GM19397 (cell line): ENCODE measurements around the gene MARF1.
"Not testable (repeated sequence)": the region's sequence is repeated elsewhere in the genome, so short reads cannot be mapped to it uniquely, and the experiment has no call there.

Experiments used
- ATAC-seq: cut with Tn5 transposase; IDR thresholded peaks from one replicate; pipeline ENCODE4 v1.9.1; 2021; ENCODE audit warnings: mild to moderate bottlenecking, moderate library complexity; ENCODE audit not compliant: unreplicated experiment

Gene MARF1

DNA sequence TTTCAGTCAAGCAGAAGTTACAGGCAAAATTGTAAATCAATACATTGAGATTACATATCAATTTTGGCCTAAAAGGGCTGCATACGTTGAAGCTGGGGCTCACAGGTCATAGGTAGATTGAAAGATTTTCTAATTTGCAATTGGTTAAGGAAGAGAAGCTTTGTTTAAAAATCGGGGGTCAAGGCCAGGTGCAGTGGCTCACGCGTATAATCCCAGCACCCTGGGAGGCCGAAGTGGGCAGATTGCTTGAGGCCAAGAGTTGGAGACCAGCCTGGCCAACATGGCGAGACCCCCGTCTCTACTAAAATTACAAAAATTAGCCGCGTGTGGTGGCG lies 68.4 kb downstream of the MARF1 start:
- ATAC-seq = no peak

- not testable (repeated sequence) for ATAC-seq
Measured at GRCh38 chr16:15573896-15574613, 68.9 kb downstream of the MARF1 start.

DNA sequence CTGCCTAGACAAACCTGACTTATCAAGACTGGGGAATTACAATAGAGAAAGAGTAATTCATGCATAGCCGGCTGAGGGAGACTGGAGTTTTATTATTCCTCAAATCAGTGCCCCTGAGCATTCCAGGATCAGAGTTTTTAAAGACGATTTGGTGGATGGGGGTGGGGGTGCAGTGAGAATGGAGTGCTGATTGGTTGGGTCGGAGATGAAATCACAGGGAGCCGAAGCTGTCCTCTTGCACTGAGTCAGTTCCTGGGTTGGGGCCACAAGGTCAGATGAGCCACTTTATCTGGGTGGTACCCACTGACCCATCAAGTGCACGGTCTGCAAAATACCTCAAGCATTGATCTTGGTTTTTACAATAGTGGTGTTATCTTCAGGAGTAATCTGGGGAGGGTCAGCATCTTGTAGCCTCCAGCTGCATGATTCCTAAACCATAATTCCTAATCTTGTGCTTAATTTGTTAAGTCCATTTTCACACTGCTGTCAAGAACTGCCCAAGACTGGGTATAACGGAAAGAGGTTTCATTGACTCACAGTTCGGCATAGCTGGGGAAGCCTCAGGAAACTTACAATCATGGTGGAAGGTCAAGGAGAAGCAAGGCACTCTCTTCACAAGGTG lies 69.6 kb downstream of the MARF1 start:
- no peak for ATAC-seq

DNA sequence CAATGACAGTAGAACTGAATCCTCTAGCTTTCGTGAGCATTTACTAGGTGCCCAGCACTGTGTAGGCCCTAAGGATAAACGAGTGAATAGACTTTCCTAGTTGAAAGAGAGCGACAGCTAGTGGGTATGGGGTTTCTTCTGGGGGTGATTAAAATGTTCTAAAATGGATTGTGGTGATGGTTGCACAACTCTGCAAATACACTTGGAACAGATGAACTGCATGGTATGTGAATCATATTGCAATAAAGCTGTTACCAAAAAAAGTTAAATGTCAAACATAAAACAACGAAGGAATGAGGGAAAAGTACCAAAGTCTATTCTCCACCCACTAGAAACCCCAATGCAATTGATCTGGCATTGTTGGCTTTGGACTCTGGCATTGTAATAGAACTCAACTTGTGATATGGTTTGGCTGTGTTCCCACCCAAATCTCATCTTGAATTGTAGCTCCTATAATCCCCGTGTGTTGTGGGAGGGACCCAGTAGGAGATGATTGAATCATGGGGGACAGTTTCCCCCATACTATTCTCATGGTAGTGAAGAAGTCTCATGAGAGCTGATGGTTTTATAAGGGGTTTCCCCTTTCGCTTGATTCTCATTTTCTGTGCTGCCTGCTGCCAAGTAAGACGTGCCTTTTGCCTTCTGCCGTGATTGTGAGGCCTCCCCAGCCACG lies 70.5 kb downstream of the MARF1 start:
- no peak for ATAC-seq

- no peak for ATAC-seq
Measured at GRCh38 chr16:15571557-15571956, 71.4 kb downstream of the MARF1 start.

DNA sequence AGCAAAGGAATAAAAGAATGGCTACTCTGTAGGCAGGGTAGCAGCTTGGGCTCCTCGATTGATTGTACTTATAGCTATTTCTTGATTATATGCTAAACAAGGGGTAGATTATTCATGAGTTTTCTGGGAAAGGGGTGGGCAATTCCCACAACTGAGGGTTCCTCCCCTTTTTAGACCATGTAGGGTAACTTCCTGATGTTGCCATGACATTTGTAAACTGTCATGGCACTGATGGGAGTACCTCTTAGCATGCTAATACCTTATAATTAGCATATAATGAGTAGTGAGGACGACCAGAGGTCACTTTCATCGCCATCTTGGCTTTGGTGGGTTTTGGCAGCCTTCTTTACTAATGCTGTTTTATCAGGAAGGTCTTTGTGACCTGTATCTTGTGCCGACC lies 72.3 kb downstream of the MARF1 start:
- ATAC-seq = not testable (repeated sequence)

DNA sequence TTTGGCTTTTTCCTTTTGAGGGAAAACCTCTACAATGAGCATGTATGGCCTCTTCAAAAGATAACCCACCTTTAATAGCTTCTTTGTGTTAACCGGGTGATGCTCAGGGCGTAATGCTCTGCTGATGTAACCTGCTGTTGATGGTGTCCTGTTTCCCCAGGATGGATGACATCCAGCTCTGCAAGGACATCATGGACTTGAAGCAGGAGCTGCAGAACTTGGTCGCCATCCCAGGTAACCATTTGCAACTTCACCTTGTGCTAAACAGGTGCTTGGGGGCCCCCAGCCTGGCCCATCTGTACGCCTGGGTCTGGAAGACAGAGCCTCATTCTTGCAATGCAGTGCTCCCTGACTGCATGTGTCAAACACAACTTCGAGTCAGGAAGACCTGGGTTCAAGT lies 75.1 kb downstream of the MARF1 start:
- no peak for ATAC-seq

GRCh38 chr16:15566095-15566494 lies 76.9 kb downstream of the MARF1 start:
- ATAC-seq = no peak

DNA sequence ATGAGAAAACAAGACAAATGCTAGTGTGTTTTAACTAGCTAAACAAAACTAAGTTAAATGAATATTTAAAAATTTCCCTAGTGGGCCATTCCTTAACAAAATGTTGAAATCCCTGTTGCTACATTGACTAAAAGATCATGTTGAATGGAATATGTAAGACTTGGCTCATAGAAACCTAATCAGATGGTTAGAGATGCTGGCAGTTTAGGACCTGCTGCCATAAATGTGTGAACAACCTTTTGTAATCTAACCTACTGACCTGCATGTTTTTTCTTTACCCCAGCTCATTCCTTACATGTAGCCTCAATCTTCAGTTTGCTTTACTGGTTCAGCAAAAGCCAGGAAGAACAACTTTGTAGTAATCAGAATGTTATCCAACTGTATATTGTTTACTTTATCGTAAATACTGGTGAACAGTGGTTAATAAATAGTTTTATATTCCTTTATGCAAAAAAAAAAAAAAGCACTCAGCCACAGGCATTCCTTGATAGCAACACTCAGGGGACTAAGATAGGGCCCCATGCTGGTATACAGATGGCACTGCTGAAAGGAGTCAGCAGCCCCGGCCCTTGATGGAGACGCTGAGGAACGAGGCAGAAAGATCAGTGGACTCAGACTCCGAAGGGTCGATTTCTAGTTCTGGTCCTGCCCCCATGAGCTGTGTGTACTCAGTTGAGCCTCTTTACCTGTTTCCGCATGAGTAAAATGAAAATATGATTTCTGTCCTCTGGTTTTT lies 78.2 kb downstream of the MARF1 start:
- ATAC-seq = no peak

- no peak for ATAC-seq
Measured at GRCh38 chr16:15559176-15559575, 83.8 kb downstream of the MARF1 start.

- no peak for ATAC-seq
Measured at GRCh38 chr16:15557258-15557657, 85.7 kb downstream of the MARF1 start.

GRCh38 chr16:15556130-15556529 lies 86.8 kb downstream of the MARF1 start:
- no peak for ATAC-seq

DNA sequence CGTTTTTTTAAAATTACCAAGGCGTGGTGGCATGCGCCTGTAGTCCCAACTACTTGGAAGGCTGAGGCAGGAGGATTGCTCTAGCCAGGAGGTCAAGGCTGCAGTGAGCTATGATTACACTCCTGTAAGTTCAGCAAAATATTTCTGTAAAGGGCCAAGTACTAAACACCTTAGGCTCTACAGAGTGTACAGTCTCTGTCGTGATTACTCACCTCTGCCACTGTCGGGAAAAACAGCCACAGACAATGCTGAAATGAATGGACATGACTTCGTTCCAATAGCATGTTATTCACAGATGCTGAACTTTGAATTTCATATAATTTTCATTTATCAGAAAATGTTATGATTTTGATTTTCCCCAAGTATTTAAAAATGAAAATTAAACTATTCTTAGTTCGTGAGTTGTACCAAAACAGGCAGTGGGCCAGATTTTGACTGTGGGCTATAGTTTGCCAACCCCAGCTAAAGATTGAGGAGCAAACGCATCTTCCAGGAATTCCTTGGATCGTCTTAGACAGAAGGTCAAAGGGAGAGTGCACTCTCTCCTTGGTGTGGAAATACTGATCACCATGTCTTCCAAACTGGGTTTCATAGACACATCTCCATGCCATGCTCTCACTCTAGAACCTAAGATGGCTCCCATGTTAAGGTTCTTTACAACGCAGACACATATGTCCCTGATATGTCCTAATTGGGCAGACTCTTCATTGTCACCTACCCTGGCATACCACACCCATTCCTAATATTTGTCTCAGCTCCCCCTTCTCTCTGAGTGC lies 89.5 kb downstream of the MARF1 start:
- no peak for ATAC-seq

- no peak for ATAC-seq
Measured at GRCh38 chr16:15552507-15552906, 90.4 kb downstream of the MARF1 start.

DNA sequence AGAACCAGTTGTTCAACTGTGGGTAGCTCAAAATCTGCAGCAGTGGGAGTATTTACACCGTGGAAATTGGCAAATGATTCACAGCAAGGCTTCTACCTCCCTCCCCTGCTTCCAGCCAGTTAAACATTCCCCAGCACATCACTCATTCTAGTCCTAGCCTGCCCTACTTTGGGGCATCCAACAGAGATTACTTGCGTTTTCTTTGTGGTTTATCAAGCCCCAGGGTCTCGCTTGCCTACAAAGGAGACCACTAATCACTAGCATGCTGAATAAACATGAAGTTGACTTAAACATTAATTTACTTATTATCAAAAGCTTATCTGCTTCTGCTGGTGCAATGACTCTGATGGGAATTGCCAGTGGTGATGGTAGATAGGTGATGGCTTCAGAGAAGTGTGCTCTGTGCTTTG lies 94.5 kb downstream of the MARF1 start:
- no peak for ATAC-seq

DNA sequence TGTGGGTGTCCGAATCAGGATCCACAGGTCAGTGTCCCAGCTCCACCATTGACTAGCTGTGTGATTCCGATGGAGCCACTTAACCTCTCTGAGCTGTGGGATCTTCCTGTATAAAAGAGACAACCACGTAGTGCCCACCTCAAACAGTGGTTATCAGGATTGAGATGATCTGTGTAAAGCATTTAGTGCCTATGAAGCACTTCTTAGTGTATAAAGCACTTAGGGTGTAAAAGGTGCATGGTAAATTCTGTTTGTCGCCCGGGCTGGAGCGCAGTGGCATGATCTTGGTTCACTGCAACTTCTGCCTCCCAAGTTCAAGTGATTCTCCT lies 95.2 kb downstream of the MARF1 start:
- no peak for ATAC-seq

GRCh38 chr16:15547072-15547767 lies 95.7 kb downstream of the MARF1 start:
- ATAC-seq = not testable (repeated sequence)

GRCh38 chr16:15545544-15545943 lies 97.4 kb downstream of the MARF1 start:
- no peak for ATAC-seq

DNA sequence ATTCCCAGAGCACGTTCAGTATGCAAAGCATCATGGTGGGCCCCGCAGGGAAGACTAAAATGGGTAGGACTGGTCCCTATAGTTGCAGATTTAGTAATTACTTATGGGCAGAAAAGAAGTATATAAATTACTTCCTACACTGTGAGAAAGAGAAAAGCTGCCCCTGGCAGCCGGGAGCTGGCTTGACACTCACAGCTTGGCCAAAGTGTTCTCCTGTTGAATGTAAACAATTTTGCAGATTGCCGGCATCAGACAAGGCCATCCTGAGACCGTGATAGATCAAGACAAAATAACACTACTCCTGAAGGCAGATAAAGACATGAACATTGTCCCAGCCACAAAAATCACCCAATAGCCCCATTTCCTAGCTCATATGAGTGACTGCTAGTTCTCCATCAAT lies 98.5 kb downstream of the MARF1 start:
- ATAC-seq = no peak
